CD14-positive monocyte (primary cell): Measurements from ENCODE around the gene ACACA. TPM values are rescaled to one million over a fixed set of nuclear protein-coding genes. Genes with fewer than 3 reads are reported as not detected.

Experiments used
- DNase-seq, 3 donors: peaks; one replicate each; pipeline ENCODE4 v3.0.0-alpha.2; 2011 to 2022
- H2AFZ ChIP-seq: 2 replicates; pipeline ENCODE4 v1.6.0; 2012; ENCODE audit warnings: mild to moderate bottlenecking, low read depth, low read length, inconsistent platforms; ENCODE audit not compliant: insufficient read depth, poor library complexity, severe bottlenecking
- H3K27ac ChIP-seq, 2 donors: 1 replicate in 1 of 2; 2 replicates in 1 of 2; pipeline ENCODE4 v1.5.1; 2012 to 2013; ENCODE audit warnings: low read length in 2 of 2, control low read depth in 1 of 2, inconsistent platforms in 1 of 2, low read depth in 1 of 2, mild to moderate bottlenecking in 1 of 2
- H3K27me3 ChIP-seq, 2 donors: one replicate each; pipeline versions ENCODE4 v1.6.0 to v1.6.1; 2011 to 2013; ENCODE audit warnings: low read length in 2 of 2; ENCODE audit not compliant: control insufficient read depth in 2 of 2, insufficient read depth in 2 of 2
- H3K36me3 ChIP-seq, 2 donors: replicated peaks in 1 of 2; 1 replicate in 1 of 2; 2 replicates in 1 of 2; pipeline versions ENCODE4 v1.5.1 to v1.6.1; 2012 to 2013; ENCODE audit warnings: low read length in 2 of 2, control low read depth in 1 of 2, inconsistent platforms in 1 of 2, mild to moderate bottlenecking in 1 of 2; ENCODE audit not compliant: insufficient read depth in 2 of 2, control insufficient read depth in 1 of 2
- H3K4me1 ChIP-seq, 2 donors: 1 replicate in 1 of 2; 2 replicates in 1 of 2; pipeline versions ENCODE4 v1.5.1 to v1.6.1; 2012 to 2013; ENCODE audit warnings: low read length in 2 of 2, control low read depth in 1 of 2, inconsistent platforms in 1 of 2, mild to moderate bottlenecking in 1 of 2, moderate library complexity in 1 of 2; ENCODE audit not compliant: insufficient read depth in 2 of 2, control insufficient read depth in 1 of 2
- H3K4me2 ChIP-seq: replicated peaks from 2 replicates; pipeline ENCODE3; 2012; ENCODE audit warnings: low read length, moderate library complexity, mild to moderate bottlenecking; ENCODE audit not compliant: poor library complexity, severe bottlenecking; ENCODE audit errors: extremely low read depth
- H3K4me3 ChIP-seq, 3 experiments: fragments of 200-600 bp in 1 of 3; sonication (generic) in 1 of 3; replicated peaks in 1 of 3; 1 replicate in 2 of 3; 2 replicates in 1 of 3; pipeline ENCODE4 v1.5.1; 2011 to 2013; ENCODE audit warnings: low read length in 3 of 3, mild to moderate bottlenecking in 3 of 3, control low read depth in 2 of 3, low read depth in 2 of 3, inconsistent platforms in 1 of 3, moderate library complexity in 1 of 3
- H3K79me2 ChIP-seq: 2 replicates; pipeline ENCODE4 v1.6.0; 2012; ENCODE audit warnings: mild to moderate bottlenecking, control low read depth, inconsistent platforms, low read length, moderate library complexity; ENCODE audit not compliant: insufficient read depth
- H3K9ac ChIP-seq: 2 replicates; pipeline ENCODE4 v1.6.0; 2017; ENCODE audit warnings: low read length, mild to moderate bottlenecking; ENCODE audit not compliant: insufficient read depth, poor library complexity, severe bottlenecking
- H3K9me3 ChIP-seq, 2 donors: replicated peaks in 1 of 2; 1 replicate in 1 of 2; 2 replicates in 1 of 2; pipeline versions ENCODE4 v1.5.1 to v1.6.1; 2012 to 2013; ENCODE audit warnings: low read length in 2 of 2, control low read depth in 1 of 2; ENCODE audit not compliant: control insufficient read depth in 1 of 2, insufficient read depth in 1 of 2
- H4K20me1 ChIP-seq: 2 replicates; pipeline ENCODE4 v1.6.0; 2012; ENCODE audit warnings: mild to moderate bottlenecking, low read length, control low read depth, moderate library complexity; ENCODE audit not compliant: insufficient read depth
- H3K27ac Mint-ChIP-seq, 7 donors: one replicate each; pipeline ENCODE4 v1.8.0; 2020; ENCODE audit warnings: mild to moderate bottlenecking in 7 of 7, mixed read lengths in 7 of 7, moderate library complexity in 6 of 7, inconsistent platforms in 2 of 7
- H3K27me3 Mint-ChIP-seq, 3 donors: one replicate each; pipeline ENCODE4 v1.8.0; 2021 to 2022; ENCODE audit warnings: low read depth in 3 of 3, mild to moderate bottlenecking in 3 of 3, mixed read lengths in 3 of 3, moderate library complexity in 3 of 3, inconsistent platforms in 1 of 3
- H3K36me3 Mint-ChIP-seq, 2 donors: one replicate each; pipeline ENCODE4 v1.8.0; 2020; ENCODE audit warnings: mixed read lengths in 2 of 2, inconsistent platforms in 1 of 2, mild to moderate bottlenecking in 1 of 2
- H3K4me1 Mint-ChIP-seq: one replicate; pipeline ENCODE4 v1.8.0; 2020; ENCODE audit warnings: mild to moderate bottlenecking, mixed read lengths
- H3K4me3 Mint-ChIP-seq, 2 donors: one replicate each; pipeline ENCODE4 v1.8.0; 2020; ENCODE audit warnings: mild to moderate bottlenecking in 2 of 2, mixed read lengths in 2 of 2, moderate library complexity in 1 of 2
- H3K9me3 Mint-ChIP-seq, 7 donors: one replicate each; pipeline ENCODE4 v1.8.0; 2020 to 2022; ENCODE audit warnings: mixed read lengths in 7 of 7, mild to moderate bottlenecking in 6 of 7, moderate library complexity in 6 of 7, inconsistent platforms in 2 of 7
- CTCF ChIP-seq: fragments of 200-600 bp; IDR thresholded peaks from one replicate; pipeline ENCODE4 v1.8.0; 2022; ENCODE audit warnings: antibody characterized with exemption, mild to moderate bottlenecking
- WGBS: methylation state at CpG from one replicate; pipeline ENCODE4 v1.1.5; 2013; ENCODE audit warnings: missing lambda C conversion rate; ENCODE audit not compliant: insufficient coverage; 5-methylcytosine and 5-hydroxymethylcytosine counted together
- intact Hi-C, 2 donors: fragments of 100-400 bp; cut with micrococcal nuclease; formaldehyde crosslinking; loops; one replicate each; pipeline versions ENCODE4 v1.15.0 to v1.15.1; 2023
- polyA plus RNA-seq, 3 donors: library from polyadenylated mRNA; depleted of rRNA in 1 of 3; unstranded in 2 of 3; stranded (reverse) in 1 of 3; fragments of 300-500 nt in 2 of 3; fragments of >200 nt in 1 of 3; fragmentation: Illumina TruSeq in 2 of 3; gene quantifications; 1 replicate in 2 of 3; 2 replicates in 1 of 3; pipeline ENCODE4 v1.2.3, GENCODE V29; 2012 to 2021

Gene ACACA
- polyA plus RNA-seq, 3 donors: 3.5 to 4.6 (median 3.8) TPM

- Histone ChIP-seq H3K4me1 (no peaks in the 10 kb centered on the region), H3K9ac (no peak overlapping the region), H3K36me3 (no peaks in the 10 kb centered on the region), H3K27ac (no peak overlapping the region), H3K4me3 (no peak overlapping the region), H3K79me2 (no peaks in the 10 kb centered on the region), H3K4me2 (no peak overlapping the region), H4K20me1 (no peaks in the 10 kb centered on the region), H3K27me3 (no peaks in the 10 kb centered on the region), H3K9me3 (no peaks in the 10 kb centered on the region), H2AFZ (no peak overlapping the region)
- no peak for TF ChIP-seq CTCF
- Mint-ChIP-seq H3K9me3 (no peaks in the 10 kb centered on the region), H3K27ac (no peak overlapping the region), H3K36me3 (peaks cover 13 to 22% of the 10 kb centered on the region in 2 donors), H3K27me3 (no peaks in the 10 kb centered on the region), H3K4me3 (no peak overlapping the region), H3K4me1 (peaks cover 2% of the 10 kb centered on the region)
- WGBS: no CpG with 5 or more reads among the region's 5 CpGs
- intact Hi-C loops: no loop called here
- DNase-seq: no peak
These were observed 264.2 kb downstream of the ACACA start for GRCh38 chr17:37142294-37142896.

- Mint-ChIP-seq H3K36me3 (peaks cover 5 to 19% of the 10 kb centered on the region in 2 donors), H3K27ac (peak overlapping the region in 1 of 7 donors; percentile 59), H3K4me1 (peaks cover 4% of the 10 kb centered on the region), H3K27me3 (peaks cover 0 to 2% (median 0%) of the 10 kb centered on the region in 3 donors), H3K4me3 (no peak overlapping the region), H3K9me3 (no peaks in the 10 kb centered on the region)
- Histone ChIP-seq H3K27me3 (no peaks in the 10 kb centered on the region), H3K79me2 (no peaks in the 10 kb centered on the region), H3K9me3 (no peaks in the 10 kb centered on the region), H3K9ac (no peak overlapping the region), H3K4me1 (no peaks in the 10 kb centered on the region), H3K4me2 (no peak overlapping the region), H4K20me1 (no peaks in the 10 kb centered on the region), H3K36me3 (no peaks in the 10 kb centered on the region), H2AFZ (no peak overlapping the region), H3K27ac (no peak overlapping the region), H3K4me3 (no peak overlapping the region)
- no CpG with 5 or more reads among the region's 1 CpG for WGBS
- no peak for TF ChIP-seq CTCF
- intact Hi-C loops: loop anchor here in 1 of 2 donors (2.0 kb wide), 1 partner anchor 20 kb away; no protein-coding TSS in a partner anchor
- DNase-seq: no peak
These were observed 268.0 kb downstream of the ACACA start for GRCh38 chr17:37138571-37139120.
